Neural cell (in vitro differentiated cells): ENCODE results near the gene GALNT5. TPM values are rescaled to one million over a fixed set of nuclear protein-coding genes. Genes with fewer than 3 reads are reported as not detected.

Experiments used
- H2AFZ ChIP-seq: fragments of 200-600, 300-800 bp; sonication (generic), shearing (Covaris generic); 2 replicates; pipeline ENCODE4 v1.6.0; 2014; ENCODE audit warnings: low read depth, mild to moderate bottlenecking, antibody characterized with exemption, low read length, moderate library complexity
- H3F3A ChIP-seq: fragments of 200-600 bp; shearing (Covaris generic); 2 replicates; pipeline ENCODE4 v1.6.1; 2016; ENCODE audit warnings: mild to moderate bottlenecking, moderate library complexity, mixed read lengths, antibody characterized with exemption, low read length; ENCODE audit not compliant: insufficient read depth, poor library complexity, severe bottlenecking
- H3K27ac ChIP-seq: fragments of 200-600, 300-800 bp; sonication (generic), shearing (Covaris generic); 2 replicates; pipeline ENCODE4 v1.5.1; 2014; ENCODE audit warnings: mild to moderate bottlenecking, low read length, moderate library complexity
- H3K27me3 ChIP-seq: fragments of 300-800, 200-600 bp; sonication (generic), shearing (Covaris generic); 2 replicates; pipeline ENCODE4 v1.6.0; 2014; ENCODE audit warnings: mild to moderate bottlenecking, low read depth, low read length, moderate library complexity; ENCODE audit not compliant: insufficient read depth
- H3K36me3 ChIP-seq: fragments of 300-800, 200-600 bp; sonication (generic), shearing (Covaris generic); 2 replicates; pipeline ENCODE4 v1.5.1; 2014; ENCODE audit warnings: mild to moderate bottlenecking, antibody characterized with exemption, low read length, moderate library complexity; ENCODE audit not compliant: insufficient read depth
- H3K4me2 ChIP-seq: fragments of 300-800, 200-600 bp; sonication (generic), shearing (Covaris generic); 2 replicates; pipeline ENCODE4 v1.6.0; 2014; ENCODE audit warnings: mild to moderate bottlenecking, low read length
- H3K4me3 ChIP-seq: fragments of 300-800, 200-600 bp; sonication (generic), shearing (Covaris generic); 2 replicates; pipeline ENCODE4 v1.5.1; 2014; ENCODE audit warnings: mild to moderate bottlenecking, low read length, moderate library complexity
- H3K79me2 ChIP-seq: fragments of 200-600 bp; shearing (Covaris generic); replicated peaks from 2 replicates; pipeline ENCODE4 v1.6.0; 2014; ENCODE audit warnings: mild to moderate bottlenecking, low read length, moderate library complexity; ENCODE audit not compliant: insufficient read depth
- H3K9ac ChIP-seq: fragments of 300-800, 200-600 bp; sonication (generic), shearing (Covaris generic); 2 replicates; pipeline ENCODE4 v1.6.1; 2016; ENCODE audit warnings: mild to moderate bottlenecking, low read length, mixed read lengths
- H3K9me2 ChIP-seq: fragments of 200-600 bp; shearing (Covaris generic); 2 replicates; pipeline ENCODE4 v1.6.1; 2016; ENCODE audit warnings: mild to moderate bottlenecking, low read length, mixed read lengths; ENCODE audit not compliant: insufficient read depth
- H3K9me3 ChIP-seq: fragments of 200-600, 300-800 bp; sonication (generic), shearing (Covaris generic); 2 replicates; pipeline ENCODE4 v1.6.1; 2016; ENCODE audit warnings: mild to moderate bottlenecking, mixed run types, low read length, moderate library complexity, mixed read lengths
- H4K20me1 ChIP-seq: fragments of 200-600 bp; shearing (Covaris generic); 2 replicates; pipeline ENCODE4 v1.6.1; 2016; ENCODE audit warnings: mild to moderate bottlenecking, mixed run types; ENCODE audit not compliant: insufficient read depth
- CTCF ChIP-seq: fragments of 450-650 bp; IDR thresholded peaks from 2 replicates; pipeline ENCODE4 v1.5.1; 2014; ENCODE audit warnings: antibody characterized with exemption, mild to moderate bottlenecking, moderate library complexity; ENCODE audit not compliant: poor library complexity, severe bottlenecking
- EP300 ChIP-seq: fragments of 450-650 bp; conservative IDR thresholded peaks from 2 replicates; pipeline ENCODE4 v1.6.1; 2014; ENCODE audit warnings: antibody characterized with exemption, mild to moderate bottlenecking, moderate library complexity; ENCODE audit not compliant: poor library complexity, severe bottlenecking
- EZH2 ChIP-seq: fragments of 200-600, 300-800 bp; shearing (Covaris generic), sonication (generic); IDR thresholded peaks from 2 replicates; pipeline ENCODE4 v1.6.1; 2014; ENCODE audit warnings: antibody characterized with exemption, low read length, borderline replicate concordance, mild to moderate bottlenecking; ENCODE audit not compliant: insufficient read depth, poor library complexity, severe bottlenecking
- MXI1 ChIP-seq: fragments of 450-650 bp; conservative IDR thresholded peaks from 2 replicates; pipeline ENCODE4 v1.6.1; 2014; ENCODE audit warnings: antibody characterized with exemption, mild to moderate bottlenecking; ENCODE audit not compliant: poor library complexity, severe bottlenecking
- POLR2AphosphoS5 ChIP-seq: IDR thresholded peaks from 2 replicates; pipeline ENCODE4 v1.6.1; 2012
- RAD21 ChIP-seq: fragments of 450-650 bp; conservative IDR thresholded peaks from 2 replicates; pipeline ENCODE4 v1.6.1; 2014; ENCODE audit warnings: antibody characterized with exemption, mild to moderate bottlenecking, moderate library complexity
- REST ChIP-seq: IDR thresholded peaks from 2 replicates; pipeline ENCODE4 v1.6.1; 2012; ENCODE audit warnings: borderline replicate concordance
- SMC3 ChIP-seq: fragments of 450-650 bp; conservative IDR thresholded peaks from 2 replicates; pipeline ENCODE4 v1.6.1; 2014; ENCODE audit warnings: antibody characterized with exemption, mild to moderate bottlenecking, moderate library complexity; ENCODE audit not compliant: poor library complexity
- TAF1 ChIP-seq: IDR thresholded peaks from 2 replicates; pipeline ENCODE4 v1.6.1; 2012; ENCODE audit warnings: low read depth
- polyA plus RNA-seq: library from polyadenylated mRNA; depleted of rRNA; stranded (reverse); fragments of >200 nt; gene quantifications from 2 replicates; pipeline ENCODE4 v1.2.3, GENCODE V29; 2014

GALNT5 gene
- polyA plus RNA-seq, 1 donor from 2014 or later = not detected

DNA sequence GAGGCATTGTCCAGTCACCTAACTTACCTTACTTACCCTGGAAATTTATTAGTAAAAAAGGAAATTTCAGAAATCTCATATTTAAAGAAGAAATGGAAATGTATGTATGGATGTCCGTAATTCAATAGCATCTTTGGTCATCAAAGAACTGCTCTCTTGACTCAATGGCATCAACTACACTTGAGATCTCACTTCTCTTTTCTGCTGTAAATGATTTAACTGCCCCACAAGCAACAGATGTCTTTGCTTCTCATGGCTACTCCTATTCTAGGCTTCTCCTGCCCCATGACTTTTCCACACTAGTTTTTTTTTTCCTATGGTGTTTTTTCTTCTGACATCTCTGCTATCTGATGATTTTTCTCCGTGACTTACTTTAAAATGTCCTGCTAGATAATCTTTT lies 102.1 kb downstream of the GALNT5 start:
- Histone ChIP-seq H3K79me2 (no peaks in the 10 kb centered on the region), H3K4me2 (no peak overlapping the region), H3K4me3 (no peak overlapping the region), H3F3A (no peaks in the 10 kb centered on the region), H3K9ac (no peak overlapping the region), H3K9me3 (no peaks in the 10 kb centered on the region), H3K36me3 (no peaks in the 10 kb centered on the region), H3K27ac (no peak overlapping the region), H2AFZ (no peak overlapping the region), H3K9me2 (no peaks in the 10 kb centered on the region), H4K20me1 (no peaks in the 10 kb centered on the region), H3K27me3 (no peaks in the 10 kb centered on the region)
- TF ChIP-seq TAF1 (no peak), RAD21 (no peak), POLR2AphosphoS5 (no peak), SMC3 (no peak), REST (no peak)

GRCh38 chr2:157361526-157361925 lies 104.0 kb downstream of the GALNT5 start:
- Histone ChIP-seq H3K27me3 (no peaks in the 10 kb centered on the region), H3K36me3 (no peaks in the 10 kb centered on the region), H3K9me3 (no peaks in the 10 kb centered on the region), H3K27ac (no peak overlapping the region), H3K9me2 (no peaks in the 10 kb centered on the region), H2AFZ (no peak overlapping the region), H3K9ac (no peak overlapping the region), H3F3A (no peaks in the 10 kb centered on the region), H3K4me3 (no peak overlapping the region), H3K4me2 (no peak overlapping the region), H4K20me1 (no peaks in the 10 kb centered on the region), H3K79me2 (no peaks in the 10 kb centered on the region)
- TF ChIP-seq SMC3 (no peak), TAF1 (no peak), EP300 (no peak), RAD21 (no peak), REST (no peak), CTCF (no peak), MXI1 (no peak), POLR2AphosphoS5 (no peak), EZH2 (no peak)
